ENCODE data around the gene SPATA31D4. TPM values are rescaled to one million over a fixed set of nuclear protein-coding genes. Genes with fewer than 3 reads are reported as not detected.

Gene SPATA31D4
- total RNA-seq, 1 donor from 2014 or later: not detected

DNA sequence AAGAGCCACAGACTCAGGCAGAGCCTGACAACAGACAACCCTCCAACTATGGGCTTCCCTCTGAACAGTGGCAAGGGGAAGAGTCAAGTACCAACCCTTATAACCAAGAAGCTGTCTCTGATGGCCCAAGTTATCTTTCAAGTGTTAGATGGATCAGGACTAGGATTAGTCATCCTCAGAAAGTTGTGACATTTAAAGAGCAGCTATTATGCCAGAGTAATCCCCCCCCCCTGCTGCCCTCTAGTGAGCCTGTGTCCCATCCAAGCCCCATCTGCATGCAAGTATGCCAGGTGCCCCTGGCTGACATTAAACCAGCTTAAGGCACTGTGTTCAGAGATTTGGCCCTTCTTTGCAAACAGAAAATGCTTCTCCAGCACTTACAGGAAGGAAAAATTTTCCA is 43.5 kb downstream of the SPATA31D4 start:
- H3K27me3 Mint-ChIP-seq (ENCODE audit: low read depth): no peaks in the 10 kb centered on the region
- H3K4me3 Mint-ChIP-seq: no peak overlapping the region
- TF ChIP-seq, protein P1, sequence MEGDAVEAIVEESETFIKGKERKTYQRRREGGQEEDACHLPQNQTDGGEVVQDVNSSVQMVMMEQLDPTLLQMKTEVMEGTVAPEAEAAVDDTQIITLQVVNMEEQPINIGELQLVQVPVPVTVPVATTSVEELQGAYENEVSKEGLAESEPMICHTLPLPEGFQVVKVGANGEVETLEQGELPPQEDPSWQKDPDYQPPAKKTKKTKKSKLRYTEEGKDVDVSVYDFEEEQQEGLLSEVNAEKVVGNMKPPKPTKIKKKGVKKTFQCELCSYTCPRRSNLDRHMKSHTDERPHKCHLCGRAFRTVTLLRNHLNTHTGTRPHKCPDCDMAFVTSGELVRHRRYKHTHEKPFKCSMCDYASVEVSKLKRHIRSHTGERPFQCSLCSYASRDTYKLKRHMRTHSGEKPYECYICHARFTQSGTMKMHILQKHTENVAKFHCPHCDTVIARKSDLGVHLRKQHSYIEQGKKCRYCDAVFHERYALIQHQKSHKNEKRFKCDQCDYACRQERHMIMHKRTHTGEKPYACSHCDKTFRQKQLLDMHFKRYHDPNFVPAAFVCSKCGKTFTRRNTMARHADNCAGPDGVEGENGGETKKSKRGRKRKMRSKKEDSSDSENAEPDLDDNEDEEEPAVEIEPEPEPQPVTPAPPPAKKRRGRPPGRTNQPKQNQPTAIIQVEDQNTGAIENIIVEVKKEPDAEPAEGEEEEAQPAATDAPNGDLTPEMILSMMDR (conservative IDR thresholded peaks at IDR 0.05): no peak
- no peaks in the 10 kb centered on the region for H3K36me3 Mint-ChIP-seq (ENCODE audit: low read depth)
- peaks cover 29% of the 10 kb centered on the region for H3K9me3 Mint-ChIP-seq
- H3K4me1 Mint-ChIP-seq: no peaks in the 10 kb centered on the region
- no peak overlapping the region for H3K27ac Mint-ChIP-seq (ENCODE audit: unreplicated experiment)
- DNase-seq (ENCODE audit: low read depth, low spot score): no peak

DNA sequence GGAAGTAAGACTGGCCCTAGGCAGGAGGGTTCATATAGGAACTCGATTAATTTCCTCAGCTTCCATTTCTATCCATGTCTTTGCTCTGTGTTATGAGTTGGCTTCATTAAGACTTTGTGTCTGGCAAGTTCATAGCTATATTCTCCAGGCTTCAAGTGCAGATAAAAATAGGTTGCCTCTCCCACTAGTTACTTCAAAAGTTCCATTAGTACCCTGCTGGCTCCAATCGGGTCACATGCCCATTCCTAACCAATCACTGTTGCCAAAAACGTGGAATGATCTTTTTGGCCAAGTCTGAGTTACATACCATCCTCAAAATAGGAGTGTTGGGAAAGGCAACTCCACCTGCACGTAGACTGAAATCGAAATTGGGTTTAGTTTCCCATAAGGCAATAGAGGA is 46.5 kb downstream of the SPATA31D4 start:
- no peak overlapping the region for H3K4me3 Mint-ChIP-seq
- TF ChIP-seq, protein P1 (conservative IDR thresholded peaks at IDR 0.05): no peak
- peaks cover 19% of the 10 kb centered on the region for H3K9me3 Mint-ChIP-seq
- H3K27me3 Mint-ChIP-seq (ENCODE audit: low read depth): no peaks in the 10 kb centered on the region
- H3K4me1 Mint-ChIP-seq: no peaks in the 10 kb centered on the region
- no peak overlapping the region for H3K27ac Mint-ChIP-seq (ENCODE audit: unreplicated experiment)
- no peak for DNase-seq (ENCODE audit: low read depth, low spot score)
- H3K36me3 Mint-ChIP-seq (ENCODE audit: low read depth): no peaks in the 10 kb centered on the region

DNA sequence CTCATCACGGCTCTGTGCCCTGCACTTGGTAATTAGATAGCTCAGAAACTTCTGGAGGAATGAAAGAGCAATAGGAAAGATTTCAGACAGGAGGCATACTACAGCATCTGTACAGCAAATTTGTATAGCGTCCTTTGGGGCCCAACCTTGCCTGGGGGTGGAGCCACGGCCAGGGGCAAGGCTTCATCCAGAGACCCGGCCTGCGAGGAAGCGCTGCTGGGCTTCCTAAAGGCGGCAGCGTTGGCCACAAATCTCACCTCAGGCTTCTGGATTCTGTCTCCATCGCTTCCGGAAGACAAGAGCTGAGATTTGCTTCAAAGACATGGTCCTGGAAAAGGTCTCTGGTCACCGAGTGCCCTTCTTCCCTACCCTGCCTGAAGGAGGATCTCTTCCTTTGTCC is 48.1 kb downstream of the SPATA31D4 start:
- DNase-seq (ENCODE audit: low read depth, low spot score): no peak
- Mint-ChIP-seq H3K4me3 (no peak overlapping the region), H3K36me3 (ENCODE audit: low read depth) (no peaks in the 10 kb centered on the region), H3K4me1 (no peaks in the 10 kb centered on the region), H3K27me3 (ENCODE audit: low read depth) (no peaks in the 10 kb centered on the region), H3K9me3 (peaks cover 11% of the 10 kb centered on the region), H3K27ac (ENCODE audit: unreplicated experiment) (no peak overlapping the region)
- TF ChIP-seq, protein P1 (conservative IDR thresholded peaks at IDR 0.05): no peak

DNA sequence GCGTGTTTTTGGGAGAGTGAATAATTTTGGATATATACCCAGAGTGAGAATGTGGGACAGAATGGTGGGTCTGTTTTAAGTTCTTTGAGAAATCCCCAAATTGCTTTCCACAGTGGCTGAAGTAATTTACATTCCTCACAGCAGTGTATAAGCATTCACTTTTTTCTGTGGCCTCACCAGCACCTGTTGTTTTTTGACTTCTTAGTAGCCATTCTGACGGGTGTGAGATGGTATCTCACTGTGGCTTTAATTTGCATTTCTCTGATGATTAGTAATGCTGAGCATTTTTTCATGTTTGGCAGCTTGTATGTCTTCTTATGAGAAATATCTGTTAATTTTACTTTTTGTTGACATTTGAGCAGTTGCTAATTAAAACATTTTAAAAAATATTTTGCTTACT is 51.0 kb downstream of the SPATA31D4 start:
- H3K27ac Mint-ChIP-seq (ENCODE audit: unreplicated experiment): no peak overlapping the region
- TF ChIP-seq, protein P1 (conservative IDR thresholded peaks at IDR 0.05): no peak
- H3K4me3 Mint-ChIP-seq: no peak overlapping the region
- DNase-seq (ENCODE audit: low read depth, low spot score): no peak
- H3K27me3 Mint-ChIP-seq (ENCODE audit: low read depth): no peaks in the 10 kb centered on the region
- peaks cover 11% of the 10 kb centered on the region for H3K9me3 Mint-ChIP-seq
- no peaks in the 10 kb centered on the region for H3K36me3 Mint-ChIP-seq (ENCODE audit: low read depth)
- H3K4me1 Mint-ChIP-seq: peaks cover 19% of the 10 kb centered on the region

DNA sequence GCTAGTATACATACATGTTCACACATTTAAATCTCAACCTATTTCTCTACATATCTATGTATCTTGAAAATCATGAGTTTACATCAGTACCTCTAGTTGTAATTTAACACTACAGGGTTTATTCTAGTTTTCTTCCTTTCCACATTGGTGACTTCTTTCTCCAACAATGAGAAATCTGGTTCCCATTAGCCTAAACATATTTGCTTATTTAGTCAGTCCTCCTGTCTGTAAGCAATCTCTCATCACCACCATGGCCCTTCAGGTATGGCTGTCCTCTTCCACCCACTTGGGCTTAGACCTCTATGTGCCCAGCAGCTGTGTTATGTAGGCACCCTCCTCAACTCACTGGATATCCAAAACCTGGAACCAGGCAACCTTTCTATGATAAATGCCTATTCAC is 52.3 kb downstream of the SPATA31D4 start:
- peaks cover 3% of the 10 kb centered on the region for H3K9me3 Mint-ChIP-seq
- H3K4me1 Mint-ChIP-seq: peaks cover 22% of the 10 kb centered on the region
- no peak for DNase-seq (ENCODE audit: low read depth, low spot score)
- H3K27me3 Mint-ChIP-seq (ENCODE audit: low read depth): no peaks in the 10 kb centered on the region
- H3K27ac Mint-ChIP-seq (ENCODE audit: unreplicated experiment): no peak overlapping the region
- TF ChIP-seq, protein P1 (conservative IDR thresholded peaks at IDR 0.05): no peak
- no peak overlapping the region for H3K4me3 Mint-ChIP-seq
- no peaks in the 10 kb centered on the region for H3K36me3 Mint-ChIP-seq (ENCODE audit: low read depth)

DNA sequence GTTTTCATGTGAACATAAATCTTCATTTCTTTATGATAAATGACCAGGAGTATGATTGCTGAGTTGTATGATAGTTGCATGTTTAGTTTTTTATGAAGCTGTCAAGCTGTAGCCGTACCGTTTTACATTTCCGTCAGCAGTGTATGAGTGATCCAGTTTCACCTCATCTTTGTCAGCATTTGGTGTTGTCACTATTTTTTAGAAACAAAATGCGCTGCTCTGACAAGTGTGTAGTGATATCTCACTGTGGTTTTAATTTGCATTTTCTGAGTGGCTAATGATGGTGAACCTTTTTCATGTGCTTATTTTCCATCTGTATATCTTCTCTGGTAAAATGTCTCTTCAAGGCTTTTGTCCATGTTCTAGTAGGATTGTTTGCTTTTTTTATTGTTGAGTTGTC is 53.7 kb downstream of the SPATA31D4 start:
- Mint-ChIP-seq H3K36me3 (ENCODE audit: low read depth) (no peaks in the 10 kb centered on the region), H3K27ac (ENCODE audit: unreplicated experiment) (peak overlapping the region; percentile 95), H3K4me1 (peaks cover 31% of the 10 kb centered on the region), H3K27me3 (ENCODE audit: low read depth) (no peaks in the 10 kb centered on the region), H3K4me3 (peak overlapping the region; percentile 24), H3K9me3 (peaks cover 2% of the 10 kb centered on the region)
- TF ChIP-seq, protein P1 (conservative IDR thresholded peaks at IDR 0.05): no peak
- DNase-seq (ENCODE audit: low read depth, low spot score): no peak

Data from neural crest cell (in vitro differentiated cells).